RPMI7951 (cell line): ENCODE measurements around the gene DDX18. TPM values are rescaled to one million over a fixed set of nuclear protein-coding genes. Genes with fewer than 3 reads are reported as not detected.
"Not testable (repeated sequence)": the region's sequence is repeated elsewhere in the genome, so short reads cannot be mapped to it uniquely, and the experiment has no call there.

Experiments
- DNase-seq: peaks from one replicate; pipeline ENCODE4 v3.0.0-alpha.2; 2012; ENCODE audit warnings: low read depth
- total RNA-seq: library from RNA; depleted of rRNA; stranded (reverse); fragments of >200 nt; shearing (Covaris generic); gene quantifications from 2 replicates; pipeline ENCODE4 v1.2.3, GENCODE V29; 2014; rRNA removed

Gene DDX18
- total RNA-seq, result 66.3 and 77.7 TPM in 2 replicates

DNA sequence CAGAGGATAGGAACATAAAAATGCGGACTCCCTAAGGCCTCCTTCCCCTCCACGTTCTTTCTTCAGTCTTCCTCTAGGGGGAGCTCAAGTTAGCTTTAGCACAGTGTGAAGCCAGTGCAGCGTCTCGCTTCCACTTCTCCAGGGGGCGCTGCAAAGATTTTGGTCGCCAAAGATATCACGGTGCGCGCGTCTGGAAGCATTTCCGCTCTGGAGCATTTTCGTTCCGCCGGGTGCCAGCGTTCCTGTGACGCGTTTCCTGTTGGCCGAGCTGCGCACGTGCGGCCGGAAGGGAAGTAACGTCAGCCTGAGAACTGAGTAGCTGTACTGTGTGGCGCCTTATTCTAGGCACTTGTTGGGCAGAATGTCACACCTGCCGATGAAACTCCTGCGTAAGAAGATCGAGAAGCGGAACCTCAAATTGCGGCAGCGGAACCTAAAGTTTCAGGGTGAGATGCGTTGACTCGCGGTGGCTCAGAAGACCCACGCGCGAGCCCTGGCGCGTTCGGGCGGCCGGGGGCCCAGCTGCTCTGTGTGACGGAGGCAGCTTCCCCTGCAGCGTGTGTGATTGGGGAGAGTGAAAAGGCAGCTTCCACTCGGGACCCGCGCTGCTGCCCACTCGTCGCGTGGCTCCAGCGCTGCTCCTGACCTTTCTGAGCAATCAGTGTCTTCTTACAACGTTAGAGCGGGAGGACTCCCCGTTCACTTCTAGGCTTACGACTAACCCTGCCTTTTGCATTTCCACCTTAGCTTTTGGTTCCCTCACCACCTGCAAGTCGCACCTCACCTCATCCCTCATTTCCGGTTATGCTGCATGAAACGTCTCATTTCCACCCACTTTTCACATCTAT, at the start of gene DDX18:
Gene DDX18 (plus strand): TSS at position 275 of the 848 bp plus-strand sequence. CDS start 87 bp downstream, at position 362.
- DNase-seq, result peak; percentile 98

DNA sequence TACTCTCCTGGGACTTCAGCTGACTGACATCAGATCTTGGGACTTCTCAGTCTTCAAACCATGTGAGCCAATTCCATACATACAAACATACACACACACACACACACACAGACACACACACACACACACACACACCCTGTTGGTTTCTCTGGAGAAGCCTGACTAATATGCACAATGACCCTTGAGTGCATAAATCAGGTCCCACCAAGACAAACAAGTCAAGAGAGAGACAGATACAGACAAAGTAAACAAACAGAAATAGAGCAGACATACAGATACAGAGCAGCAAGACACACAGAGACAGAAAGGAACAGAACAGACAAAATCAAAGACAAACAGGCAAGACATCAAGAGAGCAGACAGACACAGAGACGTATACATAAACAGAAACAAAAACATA, 43.8 kb upstream of the DDX18 start:
- DNase-seq, result no peak

- peak; percentile 25 for DNase-seq
These were observed 42.4 kb upstream of the DDX18 start for GRCh38 chr2:117771969-117772630.

GRCh38 chr2:117774716-117775115, 39.8 kb upstream of the DDX18 start:
- no peak for DNase-seq

- DNase-seq, result no peak
These were observed 38.7 kb upstream of the DDX18 start for GRCh38 chr2:117775703-117776219.

- no peak for DNase-seq
These were observed 37.6 kb upstream of the DDX18 start for GRCh38 chr2:117776888-117777287.

GRCh38 chr2:117785740-117786139, 28.8 kb upstream of the DDX18 start:
- DNase-seq, result peak; percentile 44

GRCh38 chr2:117786520-117786919, 28.0 kb upstream of the DDX18 start:
- DNase-seq, result no peak

GRCh38 chr2:117789505-117789904, 25.0 kb upstream of the DDX18 start:
- no peak for DNase-seq

DNA sequence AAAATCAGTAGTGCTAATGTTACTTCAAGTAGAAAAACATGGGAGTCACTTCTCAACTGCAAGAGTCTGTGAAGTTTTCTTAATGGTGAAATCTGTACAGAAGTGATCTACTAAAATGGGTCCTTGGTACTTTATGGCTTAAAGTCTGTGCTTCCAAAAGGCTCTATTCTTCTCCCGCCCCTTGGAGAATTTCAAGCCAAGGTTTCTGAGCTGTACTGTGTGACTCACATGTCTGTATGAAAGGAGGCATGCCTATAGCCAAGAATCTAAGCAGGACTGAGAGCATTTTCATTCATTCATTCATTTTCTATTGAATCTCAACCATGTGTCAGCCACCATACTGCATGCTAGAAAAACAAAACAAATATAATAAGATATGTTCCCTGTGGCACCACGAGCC, 19.8 kb upstream of the DDX18 start:
- DNase-seq, result no peak

DNA sequence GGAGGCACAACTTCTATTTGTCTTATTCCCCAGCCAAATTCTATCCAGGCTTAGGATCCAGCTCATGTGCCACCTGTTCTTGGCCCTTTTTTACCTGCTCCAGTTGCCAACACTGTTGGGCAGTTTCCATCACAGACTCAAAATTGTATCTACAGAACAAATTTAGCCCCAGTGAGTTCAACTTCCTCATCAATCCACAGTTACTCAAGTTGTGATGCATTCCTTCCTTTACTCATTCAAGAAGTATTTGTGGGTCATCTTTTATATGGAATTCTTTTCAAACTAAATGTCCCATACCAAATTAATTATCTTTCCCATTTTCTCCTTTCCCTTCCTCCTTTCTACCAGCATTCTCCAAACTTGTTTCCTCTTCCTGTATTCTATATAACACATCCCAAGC, 12.7 kb upstream of the DDX18 start:
- no peak for DNase-seq

- DNase-seq, result not testable (repeated sequence)
These were observed 10.7 kb upstream of the DDX18 start for GRCh38 chr2:117803644-117804325.

GRCh38 chr2:117812443-117812842, 2.0 kb upstream of the DDX18 start:
- DNase-seq, result no peak

- DNase-seq, result no peak
These were observed 1.5 kb downstream of the DDX18 start for GRCh38 chr2:117815946-117816345.

DNA sequence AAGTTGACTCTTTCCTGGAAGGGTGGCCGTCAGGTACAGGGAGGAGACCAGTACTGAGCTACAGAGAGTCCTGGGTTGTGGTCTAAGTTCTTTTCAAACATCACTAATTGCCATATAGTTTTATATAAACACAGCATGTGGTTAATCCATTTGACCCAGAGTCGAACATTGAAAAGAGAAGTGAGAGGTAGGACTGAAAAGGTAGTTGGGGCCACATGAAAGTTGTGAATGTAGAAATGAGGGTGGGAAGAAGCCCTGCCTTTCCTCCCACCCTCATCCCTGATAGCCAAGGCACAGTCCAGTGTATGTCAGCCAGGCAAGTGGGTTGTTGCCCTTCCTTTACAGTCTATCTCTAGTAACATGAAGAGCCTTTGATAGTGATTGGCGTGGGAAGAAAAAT, 4.4 kb downstream of the DDX18 start:
- no peak for DNase-seq

- no peak for DNase-seq
These were observed 6.0 kb downstream of the DDX18 start for GRCh38 chr2:117820444-117820843.

- DNase-seq, result no peak
These were observed 10.9 kb downstream of the DDX18 start for GRCh38 chr2:117825437-117825836.

GRCh38 chr2:117827464-117827863, 13.0 kb downstream of the DDX18 start:
- DNase-seq, result not testable (repeated sequence)

- no peak for DNase-seq
These were observed 14.4 kb downstream of the DDX18 start for GRCh38 chr2:117828870-117829269.

DNA sequence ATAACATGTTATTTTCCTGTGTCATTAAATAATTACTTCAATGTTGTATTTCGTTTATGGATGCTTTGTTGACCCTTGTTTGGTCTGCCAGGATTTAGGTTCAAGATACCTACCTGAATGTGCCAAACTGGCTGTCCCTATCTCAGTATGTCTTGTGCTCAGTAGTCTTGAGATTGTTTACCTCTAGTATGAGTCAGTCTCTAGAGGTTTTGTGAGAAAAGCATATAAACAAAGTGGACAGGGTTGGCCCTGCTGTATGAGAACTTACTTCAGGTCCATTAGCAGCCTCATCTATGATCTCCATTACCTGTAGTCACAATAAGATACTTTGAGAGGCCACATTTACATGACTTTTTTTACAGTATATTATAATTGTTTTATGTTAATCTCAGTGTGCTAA, 17.8 kb downstream of the DDX18 start:
- DNase-seq, result no peak

DNA sequence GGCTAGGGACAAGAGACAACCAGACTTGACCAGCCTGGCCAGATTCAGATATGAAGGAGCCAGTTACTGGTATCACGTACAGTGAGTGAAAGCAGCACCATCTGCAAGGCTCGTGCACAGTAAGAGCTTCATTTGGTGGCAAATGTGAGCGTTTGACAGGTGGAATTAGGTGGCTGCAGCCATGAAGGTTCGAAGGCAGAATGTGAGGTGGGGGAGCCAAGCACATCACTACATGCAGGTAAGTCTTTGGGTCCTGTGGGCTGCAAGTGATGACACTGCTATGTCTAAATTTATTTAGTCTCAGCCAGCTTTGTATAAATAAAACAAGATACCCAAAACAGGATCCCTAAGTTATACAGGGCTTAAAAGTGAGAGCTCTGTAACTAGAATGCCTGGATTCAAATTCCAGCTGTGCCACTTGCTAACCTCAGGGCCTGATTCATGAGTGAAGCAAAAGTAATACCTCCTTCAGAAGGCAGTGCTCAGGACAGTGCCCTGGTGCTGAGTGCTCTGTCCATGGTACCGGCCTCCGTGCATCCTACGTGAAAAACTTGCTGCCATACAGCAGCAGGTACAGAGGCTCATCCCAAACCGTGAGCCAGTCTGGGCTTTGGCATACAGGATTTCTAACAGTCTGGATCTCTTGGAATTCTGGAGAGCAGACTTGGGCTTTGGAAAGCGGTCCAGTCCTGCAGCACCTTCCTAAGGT, 18.6 kb downstream of the DDX18 start:
- peak; percentile 31 for DNase-seq

DNA sequence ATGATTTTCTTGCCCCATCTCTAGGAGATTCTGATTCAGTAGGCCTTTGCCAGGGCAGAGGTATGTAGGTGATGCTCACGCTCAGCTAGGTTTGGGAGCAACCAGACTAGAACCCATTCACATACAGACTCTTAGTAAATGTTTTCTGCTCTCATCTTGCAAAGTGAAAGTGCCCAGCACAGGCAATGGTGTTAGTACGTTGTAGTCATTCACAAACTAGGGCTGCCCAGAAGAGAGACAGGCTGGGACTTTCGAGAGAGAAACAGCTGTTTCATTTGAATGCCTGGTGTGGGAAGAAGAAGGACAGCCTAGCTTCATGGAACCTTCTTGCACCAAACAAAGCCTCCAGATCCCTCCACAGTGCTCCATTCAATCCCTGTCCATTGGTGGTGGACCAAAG, 19.4 kb downstream of the DDX18 start:
- no peak for DNase-seq
